ENCODE results near the gene ACO1.

Gene ACO1

DNA sequence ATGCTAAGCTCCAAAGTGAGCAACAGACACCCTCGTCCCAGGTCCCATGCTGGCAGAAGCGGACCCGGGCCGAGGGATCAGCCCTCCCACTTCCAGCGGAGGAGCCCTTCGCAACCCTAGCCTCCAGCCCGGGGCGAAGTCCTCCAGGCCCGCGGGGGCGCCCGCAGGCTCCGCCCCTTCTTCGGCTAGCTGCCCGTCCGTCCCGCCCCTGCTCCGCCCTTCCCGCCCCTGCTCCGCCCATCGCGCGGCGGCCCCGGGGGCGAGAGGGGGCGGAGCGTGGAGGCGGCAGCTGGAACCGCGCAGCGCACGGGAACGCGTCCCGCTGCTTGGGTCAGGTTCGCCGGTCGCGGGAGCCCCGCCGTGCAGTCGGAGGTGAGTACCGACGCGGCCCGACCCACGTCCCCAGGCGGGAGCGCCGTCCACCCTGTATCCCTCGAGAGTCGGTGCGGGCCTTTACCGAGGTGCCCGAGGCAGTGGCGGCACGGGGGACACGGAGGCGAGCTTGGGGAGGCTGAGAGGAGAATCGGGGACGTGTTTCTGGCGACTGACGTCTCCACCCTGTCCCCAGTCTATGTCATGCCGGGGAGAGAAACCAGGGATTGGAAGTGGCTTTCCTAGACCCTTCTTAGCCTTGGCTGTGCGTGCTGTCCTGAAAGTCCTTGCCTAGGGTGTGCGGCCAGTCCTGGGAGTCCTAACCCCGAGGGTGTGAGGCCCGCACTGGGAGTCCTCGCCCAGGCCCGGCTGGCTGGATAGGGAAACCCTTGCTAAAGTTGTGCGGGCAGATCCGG is at the start of gene ACO1:
Gene ACO1 (plus strand): TSS at position 280 of the 788 bp plus-strand sequence. CDS start 20,864 bp downstream, outside the sequence.
- Histone ChIP-seq H4K20me1 (peaks cover 0 to 18% (median 0%) of the 10 kb centered on the region in 11 experiments; a peak in 5 of 22 replicates), H3K27me3 (no peaks in the 10 kb centered on the region), H3K9ac (peak within 1 kb of the TSS; percentile 74 to 87 (median 83)), H3K36me3 (peaks cover 0 to 7% (median 0%) of the 10 kb centered on the region in 11 experiments; a peak in 3 of 22 replicates), H3K4me1 (peaks cover 16 to 27% (median 21%) of the 10 kb centered on the region in 10 experiments; a peak in 19 of 20 replicates), H3K4me2 (peak within 1 kb of the TSS; percentile 81 to 97 (median 91)), H3K9me3 (replicated peaks in 1 of 11) (no peaks in the 10 kb centered on the region), H3K4me3 (peak within 1 kb of the TSS; percentile 71 to 90 (median 83)), H3K27ac (peak within 1 kb of the TSS; percentile 34 to 72 (median 65); a peak in 21 of 22 replicates)
- no peak for TF ChIP-seq Cebpa-rat (IDR thresholded peaks at IDR 0.05)

- Histone ChIP-seq H3K36me3 (no peaks in the 10 kb centered on the region), H3K27ac (no peak overlapping the region), H3K27me3 (no peaks in the 10 kb centered on the region), H3K4me2 (no peak overlapping the region), H3K9me3 (replicated peaks in 1 of 11) (no peaks in the 10 kb centered on the region), H3K9ac (no peak overlapping the region), H3K4me1 (no peaks in the 10 kb centered on the region), H4K20me1 (no peaks in the 10 kb centered on the region), H3K4me3 (no peak overlapping the region)
- no peak for TF ChIP-seq Cebpa-rat (IDR thresholded peaks at IDR 0.05)
Measured at GRCh38 chr9:32334916-32335895, 49.2 kb upstream of the ACO1 start.

- no peak overlapping the region for H3K4me2 ChIP-seq
- no peaks in the 10 kb centered on the region for H4K20me1 ChIP-seq
- H3K27ac ChIP-seq: no peak overlapping the region
- no peak for TF ChIP-seq Cebpa-rat (IDR thresholded peaks at IDR 0.05)
- H3K9me3 ChIP-seq (replicated peaks in 1 of 11): no peaks in the 10 kb centered on the region
- H3K4me3 ChIP-seq: no peak overlapping the region
- H3K27me3 ChIP-seq: no peaks in the 10 kb centered on the region
- H3K4me1 ChIP-seq: peaks cover 4 to 12% (median 6%) of the 10 kb centered on the region in 10 experiments; a peak in 16 of 20 replicates
- no peak overlapping the region for H3K9ac ChIP-seq
- H3K36me3 ChIP-seq: no peaks in the 10 kb centered on the region
Measured at GRCh38 chr9:32339424-32339823, 45.0 kb upstream of the ACO1 start.

DNA sequence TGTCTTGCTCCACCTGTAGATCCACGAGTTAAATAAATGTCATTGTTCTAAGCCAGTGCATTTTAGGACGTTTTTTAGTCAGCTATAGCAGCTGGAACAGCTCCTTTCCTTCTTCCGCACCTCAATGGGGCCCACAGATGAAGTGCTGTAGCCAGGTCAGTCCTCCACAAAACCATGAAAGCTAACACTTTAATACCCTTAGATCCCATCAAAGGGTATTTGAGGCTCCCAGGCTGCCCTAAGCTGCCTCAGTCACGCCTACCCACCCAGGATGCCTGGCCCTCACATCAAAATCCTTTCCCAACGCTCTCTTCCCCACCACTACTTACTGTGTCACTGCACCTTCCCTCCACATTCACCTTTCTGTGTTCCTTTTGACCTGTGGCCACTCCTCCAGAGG is 44.1 kb upstream of the ACO1 start:
- no peak for TF ChIP-seq Cebpa-rat (IDR thresholded peaks at IDR 0.05)
- H3K9me3 ChIP-seq (replicated peaks in 1 of 11): no peaks in the 10 kb centered on the region
- no peak overlapping the region for H3K9ac ChIP-seq
- H3K4me1 ChIP-seq: peaks cover 4 to 16% (median 6%) of the 10 kb centered on the region in 10 experiments; a peak in 16 of 20 replicates
- no peaks in the 10 kb centered on the region for H3K36me3 ChIP-seq
- no peak overlapping the region for H3K4me2 ChIP-seq
- H3K4me3 ChIP-seq: no peak overlapping the region
- H3K27ac ChIP-seq: no peak overlapping the region
- no peaks in the 10 kb centered on the region for H4K20me1 ChIP-seq
- H3K27me3 ChIP-seq: no peaks in the 10 kb centered on the region

DNA sequence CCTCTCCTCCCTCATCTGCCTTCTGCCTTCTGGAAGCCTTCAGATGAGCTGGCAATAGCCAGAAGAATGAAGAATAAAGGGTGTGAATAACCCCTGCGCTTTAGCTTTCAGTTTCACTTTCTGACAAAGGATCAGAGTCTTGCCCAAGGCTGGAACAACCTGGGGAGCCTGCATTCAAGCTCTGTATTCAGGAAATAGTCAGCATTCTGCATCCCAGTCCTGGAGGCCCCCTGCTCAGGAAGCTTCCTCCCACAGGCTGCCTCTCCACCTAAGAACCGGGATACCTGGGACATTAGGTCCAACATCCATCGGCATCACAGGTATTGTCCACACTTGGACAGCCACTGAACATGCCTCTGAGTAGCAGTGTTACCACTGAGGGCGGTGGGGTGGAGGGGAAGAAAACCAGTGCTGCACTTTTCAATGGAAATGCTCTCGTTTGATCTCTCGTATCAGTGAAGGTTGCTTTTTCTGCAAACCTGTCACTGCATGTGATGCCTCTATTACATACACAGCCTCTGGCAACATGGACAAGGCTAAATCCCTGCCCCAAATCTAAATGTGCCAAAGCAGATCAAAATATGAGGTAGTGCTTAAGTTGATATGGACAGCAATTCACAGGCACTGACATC is 39.8 kb upstream of the ACO1 start:
- no peak overlapping the region for H3K4me3 ChIP-seq
- peak overlapping the region in 1 of 11 experiments; percentile 18; a peak in 1 of 22 replicates for H3K27ac ChIP-seq
- no peaks in the 10 kb centered on the region for H3K27me3 ChIP-seq
- no peak for TF ChIP-seq Cebpa-rat (IDR thresholded peaks at IDR 0.05)
- no peak overlapping the region for H3K9ac ChIP-seq
- peak overlapping the region in 6 of 11 experiments; percentile 8 to 38 (median 16); a peak in 7 of 22 replicates for H3K4me2 ChIP-seq
- H3K36me3 ChIP-seq: no peaks in the 10 kb centered on the region
- H3K9me3 ChIP-seq (replicated peaks in 1 of 11): no peaks in the 10 kb centered on the region
- H3K4me1 ChIP-seq: peaks cover 4 to 16% (median 6%) of the 10 kb centered on the region in 10 experiments; a peak in 16 of 20 replicates
- no peaks in the 10 kb centered on the region for H4K20me1 ChIP-seq

GRCh38 chr9:32345243-32345642 is 39.2 kb upstream of the ACO1 start:
- Histone ChIP-seq H3K4me2 (no peak overlapping the region), H4K20me1 (no peaks in the 10 kb centered on the region), H3K4me1 (peaks cover 4 to 16% (median 6%) of the 10 kb centered on the region in 10 experiments; a peak in 16 of 20 replicates), H3K4me3 (no peak overlapping the region), H3K27me3 (no peaks in the 10 kb centered on the region), H3K9ac (no peak overlapping the region), H3K27ac (no peak overlapping the region), H3K9me3 (replicated peaks in 1 of 11) (no peaks in the 10 kb centered on the region), H3K36me3 (no peaks in the 10 kb centered on the region)
- no peak for TF ChIP-seq Cebpa-rat (IDR thresholded peaks at IDR 0.05)

DNA sequence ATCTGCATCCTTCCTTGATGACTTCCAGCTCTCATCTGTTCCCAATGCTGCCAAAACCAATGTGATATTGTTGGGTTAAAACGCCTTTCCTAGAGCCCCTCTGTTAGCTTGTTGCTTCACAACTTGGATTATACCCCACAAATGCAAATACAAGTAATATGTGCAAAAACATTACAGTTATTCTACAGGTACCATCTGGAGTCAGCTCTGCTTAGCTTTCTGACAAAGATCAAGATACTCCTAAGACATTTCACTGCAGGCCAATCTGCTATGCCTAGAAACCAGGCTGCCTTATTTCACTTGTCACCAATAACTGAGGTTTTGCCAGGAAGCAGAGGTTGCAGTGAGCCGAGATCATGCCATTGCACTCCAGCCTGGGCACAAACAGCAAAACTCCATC is 36.9 kb upstream of the ACO1 start:
- no peak overlapping the region for H3K27ac ChIP-seq
- no peak overlapping the region for H3K4me2 ChIP-seq
- no peak for TF ChIP-seq Cebpa-rat (IDR thresholded peaks at IDR 0.05)
- no peaks in the 10 kb centered on the region for H4K20me1 ChIP-seq
- H3K4me3 ChIP-seq: no peak overlapping the region
- H3K36me3 ChIP-seq: no peaks in the 10 kb centered on the region
- no peak overlapping the region for H3K9ac ChIP-seq
- H3K27me3 ChIP-seq: no peaks in the 10 kb centered on the region
- peaks cover 0 to 14% (median 4%) of the 10 kb centered on the region in 10 experiments; a peak in 7 of 20 replicates for H3K4me1 ChIP-seq
- H3K9me3 ChIP-seq (replicated peaks in 1 of 11): no peaks in the 10 kb centered on the region

GRCh38 chr9:32348106-32348695 is 36.2 kb upstream of the ACO1 start:
- H3K4me2 ChIP-seq: no peak overlapping the region

More at GRCh38 chr9:32348106-32348695, 36.2 kb upstream of the ACO1 start:
- no peak overlapping the region for H3K4me3 ChIP-seq
- no peaks in the 10 kb centered on the region for H3K36me3 ChIP-seq
- H3K9me3 ChIP-seq (replicated peaks in 1 of 11): no peaks in the 10 kb centered on the region
- H3K27ac ChIP-seq: no peak overlapping the region
- peaks cover 0 to 14% (median 1%) of the 10 kb centered on the region in 10 experiments; a peak in 5 of 20 replicates for H3K4me1 ChIP-seq
- TF ChIP-seq Cebpa-rat (IDR thresholded peaks at IDR 0.05): no peak
- H4K20me1 ChIP-seq: no peaks in the 10 kb centered on the region
- no peak overlapping the region for H3K9ac ChIP-seq
- H3K27me3 ChIP-seq: no peaks in the 10 kb centered on the region
